Embryonic facial prominence (tissue), 1 donor: ENCODE results near the gene SNRNP35.
"Not testable (repeated sequence)": the region's sequence is repeated elsewhere in the genome, so short reads cannot be mapped to it uniquely, and the experiment has no call there.

Source experiments
- DNase-seq: peaks from one replicate; pipeline ENCODE4 v3.0.0-alpha.2; 2016; ENCODE audit errors: extremely low spot score

Gene SNRNP35, protein sequence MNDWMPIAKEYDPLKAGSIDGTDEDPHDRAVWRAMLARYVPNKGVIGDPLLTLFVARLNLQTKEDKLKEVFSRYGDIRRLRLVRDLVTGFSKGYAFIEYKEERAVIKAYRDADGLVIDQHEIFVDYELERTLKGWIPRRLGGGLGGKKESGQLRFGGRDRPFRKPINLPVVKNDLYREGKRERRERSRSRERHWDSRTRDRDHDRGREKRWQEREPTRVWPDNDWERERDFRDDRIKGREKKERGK

GRCh38 chr12:123457980-123458779, at the start of gene SNRNP35:
Gene SNRNP35 (plus strand): TSS chr12:123458139. CDS start chr12:123465541, 7,402 bp downstream.
- peak; percentile 60 for DNase-seq

DNA sequence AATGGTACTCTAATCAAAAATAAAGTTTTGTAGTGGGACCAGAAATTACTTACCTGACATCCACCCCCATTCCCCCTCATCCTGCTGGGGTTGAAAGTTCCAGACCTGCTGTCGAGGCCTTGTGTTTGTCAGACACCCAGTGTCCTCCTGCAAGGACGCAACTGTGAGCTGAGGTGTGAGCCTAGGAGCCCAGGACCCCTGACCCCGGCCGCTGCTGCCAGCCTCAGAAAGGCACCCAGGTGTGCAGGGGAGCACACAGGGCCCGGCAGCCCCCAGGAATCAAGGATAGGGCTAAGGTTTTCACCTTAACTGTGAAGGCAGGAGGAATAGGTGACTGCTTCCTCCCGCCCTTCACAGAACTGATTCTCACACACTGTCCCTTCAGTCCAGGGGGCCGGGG, 49.3 kb upstream of the SNRNP35 start:
- DNase-seq, result not testable (repeated sequence)

DNA sequence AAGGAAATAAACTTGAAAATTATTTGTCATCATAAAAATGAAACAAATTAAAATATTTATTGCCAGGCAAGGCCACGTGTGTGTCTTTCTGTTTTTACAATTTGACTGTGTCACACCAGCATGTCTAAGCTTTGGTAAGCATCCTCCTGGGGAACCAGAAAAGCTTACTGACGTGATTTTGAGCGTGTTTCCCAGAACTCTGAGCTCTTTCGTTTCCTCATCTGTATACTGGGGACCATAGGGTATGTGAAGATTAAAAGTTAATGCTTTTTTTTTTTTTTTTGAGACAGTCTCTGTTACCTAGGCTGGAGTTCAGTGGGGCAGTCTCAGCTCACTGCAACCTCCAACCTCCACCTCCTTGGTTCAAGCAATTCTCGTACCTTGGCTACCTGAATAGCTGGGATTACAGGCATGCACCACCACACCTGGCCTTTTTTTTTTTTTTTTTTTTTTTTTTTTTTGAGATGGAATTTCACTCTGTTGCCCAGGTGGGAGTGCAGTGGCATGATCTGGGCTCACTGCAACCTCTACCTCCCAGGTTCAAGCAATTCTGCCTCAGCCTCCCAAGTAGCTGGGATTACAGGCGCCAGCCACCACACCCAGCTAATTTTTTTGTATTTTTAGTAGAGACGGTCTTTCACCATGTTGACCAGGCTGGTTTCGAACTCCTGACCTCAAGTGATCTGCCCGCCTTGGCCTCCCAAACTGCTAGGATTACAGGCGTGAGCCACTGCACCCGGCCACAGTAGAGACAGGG, 48.5 kb upstream of the SNRNP35 start:
- DNase-seq, result not testable (repeated sequence)

GRCh38 chr12:123410041-123410412, 47.9 kb upstream of the SNRNP35 start:
- DNase-seq, result no peak

- DNase-seq, result no peak
Observed at GRCh38 chr12:123421314-123421713, 36.6 kb upstream of the SNRNP35 start.

GRCh38 chr12:123427036-123427769, 30.7 kb upstream of the SNRNP35 start:
- DNase-seq, result no peak

GRCh38 chr12:123428591-123428990, 29.3 kb upstream of the SNRNP35 start:
- no peak for DNase-seq

DNA sequence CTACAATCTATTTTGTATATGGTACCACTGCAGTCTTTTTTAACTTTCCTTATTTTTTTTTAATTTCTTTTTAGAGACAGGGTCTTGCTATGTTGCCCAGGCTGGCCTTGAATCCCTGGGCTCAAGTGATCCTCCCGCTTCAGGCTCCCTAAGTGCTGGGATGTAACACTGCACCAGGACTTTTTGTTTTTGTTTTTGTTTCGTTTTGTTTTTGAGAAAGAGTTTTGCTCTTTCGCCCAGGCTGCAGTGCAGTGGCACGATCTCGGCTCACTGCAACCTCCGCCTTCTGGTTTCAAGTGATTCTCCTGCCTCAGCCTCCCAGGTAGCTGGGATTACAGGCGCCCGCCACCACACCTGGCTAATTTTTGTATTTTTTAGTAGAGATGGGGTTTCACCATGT, 28.8 kb upstream of the SNRNP35 start:
- DNase-seq, result not testable (repeated sequence)

- DNase-seq, result not testable (repeated sequence)
Observed at GRCh38 chr12:123431951-123432817, 25.8 kb upstream of the SNRNP35 start.

DNA sequence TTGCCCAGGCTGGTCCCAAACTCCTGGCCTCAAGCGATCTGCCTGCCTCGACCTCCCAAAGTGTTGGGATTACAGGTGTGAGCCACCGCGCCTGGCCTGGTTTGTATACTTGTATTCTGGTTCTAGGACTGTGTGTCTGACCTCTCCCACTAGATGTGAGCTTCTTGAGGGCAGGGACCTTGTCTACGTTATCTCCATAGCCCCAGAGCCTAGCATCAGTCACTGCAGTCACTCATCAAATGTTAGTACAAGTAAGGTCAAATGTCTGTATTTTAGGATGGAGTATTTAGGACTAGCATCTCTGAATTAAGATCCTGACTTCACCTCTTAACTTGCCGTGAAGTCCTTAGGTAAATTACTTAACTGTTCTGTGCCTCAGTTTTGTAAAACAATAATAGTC, 24.3 kb upstream of the SNRNP35 start:
- DNase-seq, result no peak

DNA sequence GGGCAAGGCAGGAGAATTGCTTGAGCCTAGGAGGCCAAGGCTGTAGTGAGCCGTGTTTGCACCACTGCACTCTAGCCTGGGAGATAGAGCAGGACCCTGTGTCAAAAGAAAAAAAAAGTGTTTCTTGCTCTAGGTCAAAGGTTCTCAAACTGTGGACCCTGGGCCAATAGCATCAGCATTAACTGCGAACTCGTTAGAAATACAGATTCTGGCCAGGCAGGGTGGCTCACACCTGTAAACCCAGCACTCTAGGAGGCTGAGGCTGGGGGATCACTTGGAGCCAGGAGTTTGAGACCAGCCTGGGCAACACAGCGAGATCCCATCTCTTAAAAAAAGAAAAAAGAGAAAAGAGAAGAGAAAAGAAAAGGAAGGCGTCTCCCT, 22.3 kb upstream of the SNRNP35 start:
- no peak for DNase-seq

DNA sequence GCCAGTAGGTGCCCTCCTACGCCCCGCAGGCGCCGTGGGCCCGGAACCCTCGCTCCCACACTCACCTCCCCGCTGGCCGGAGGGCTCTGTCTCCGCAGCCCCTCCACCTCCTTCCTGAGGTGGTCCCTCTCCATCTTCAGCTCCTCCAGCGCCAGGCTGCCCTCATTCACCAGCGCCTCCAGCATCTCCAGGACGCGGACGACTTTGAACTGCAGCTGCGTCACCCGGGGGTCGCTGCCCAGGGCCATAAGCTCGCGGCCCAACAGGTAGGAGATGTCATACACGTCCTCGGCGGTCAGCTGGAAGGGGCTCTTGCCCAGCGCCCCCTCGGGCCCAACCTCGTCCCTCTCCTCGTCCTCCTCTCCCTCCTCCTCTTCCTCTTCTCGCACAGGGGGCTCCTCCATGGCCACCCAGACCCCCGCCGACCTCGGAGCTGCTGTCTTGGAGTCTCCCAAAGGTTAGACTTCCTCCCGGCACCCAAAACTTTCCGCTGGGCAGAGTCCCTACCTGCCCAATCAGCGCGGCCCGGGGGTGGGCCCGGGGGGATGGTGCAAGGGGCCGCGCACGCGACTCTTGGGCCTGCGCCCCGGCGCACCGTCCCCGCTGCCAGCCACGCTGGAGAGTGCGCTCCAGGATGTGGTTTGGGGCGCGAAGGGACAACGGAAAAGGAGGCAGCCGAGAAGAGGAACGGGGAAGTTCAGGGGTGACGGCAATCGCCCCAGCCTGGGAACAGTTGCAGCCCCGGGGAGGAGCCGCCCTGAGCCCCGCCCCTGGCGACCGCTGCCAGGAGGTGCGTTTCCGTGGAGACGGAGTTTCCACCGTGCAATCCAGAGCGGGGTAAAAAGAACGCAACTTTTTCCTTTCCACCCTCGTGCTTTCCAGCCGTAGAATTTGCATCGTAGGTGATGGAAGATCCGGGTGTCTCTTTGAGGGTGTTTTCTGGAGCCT, 21.6 kb upstream of the SNRNP35 start, which contains the start of gene RILPL2:
TSS of gene RILPL2 (minus strand) at position 668 of the 948 bp plus-strand sequence. CDS start at position 404, 264 bp downstream.
- peak; percentile 41 for DNase-seq

- DNase-seq, result no peak
Observed at GRCh38 chr12:123441523-123442164, 16.3 kb upstream of the SNRNP35 start.

DNA sequence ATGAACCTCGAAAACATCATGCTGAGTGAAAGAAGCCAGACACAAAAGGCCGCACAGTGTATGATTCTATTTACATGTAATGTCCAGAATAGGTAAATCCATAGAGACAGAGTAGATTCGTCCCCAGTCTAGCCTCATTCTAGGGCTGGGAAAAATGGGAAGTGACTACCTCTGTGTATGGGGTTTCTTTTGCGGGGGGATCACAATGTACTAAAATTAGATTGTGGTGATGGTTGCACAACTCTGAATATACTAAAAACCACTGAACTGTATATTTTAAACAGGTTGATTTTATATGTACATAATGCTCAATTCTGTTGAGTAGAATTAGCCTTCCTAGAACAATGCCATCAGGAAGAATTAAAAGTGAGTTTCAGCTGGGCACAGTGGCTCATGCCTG, 15.2 kb upstream of the SNRNP35 start:
- DNase-seq, result no peak

- DNase-seq, result no peak
Observed at GRCh38 chr12:123444092-123445026, 13.6 kb upstream of the SNRNP35 start.

GRCh38 chr12:123445388-123446332, 12.3 kb upstream of the SNRNP35 start:
- no peak for DNase-seq

DNA sequence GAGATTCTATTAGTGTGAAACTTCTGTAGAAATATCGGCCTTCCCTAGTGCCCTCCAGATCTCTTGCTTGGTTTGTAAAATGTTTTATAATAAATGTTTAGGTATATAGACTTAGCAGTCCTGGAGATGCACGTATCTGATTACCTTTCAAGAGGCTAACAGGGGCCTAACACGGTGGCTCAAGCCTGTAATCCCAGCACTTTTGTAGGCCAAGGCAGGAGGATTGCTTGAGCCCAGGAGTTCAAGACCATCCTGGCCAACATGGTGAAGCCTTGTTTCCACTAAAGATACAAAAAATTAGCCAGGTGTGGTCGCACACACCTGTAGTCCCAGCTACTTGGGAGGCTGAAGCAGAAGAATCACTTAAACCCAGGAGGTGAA, 11.6 kb upstream of the SNRNP35 start:
- DNase-seq, result no peak
